Heart right ventricle (tissue), 16 donors: Measurements from ENCODE around the gene THBS1. TPM values are rescaled to one million over a fixed set of nuclear protein-coding genes. Genes with fewer than 3 reads are reported as not detected.
A peak's percentile ranks its signal among the peaks of the same experiment; 100 is the strongest.

ENCODE experiments used
- ATAC-seq, 8 donors: fragments of 200-7000 bp; cut with Tn5 transposase; one replicate each; pipeline ENCODE4 v1.9.1; 2020; ENCODE audit warnings: mild to moderate bottlenecking in 8 of 8, moderate library complexity in 8 of 8, moderate number of reproducible peaks in 1 of 8
- DNase-seq, 2 donors: peaks; one replicate each; pipeline ENCODE4 v3.0.0-alpha.2; 2020
- H3K27ac ChIP-seq, 10 donors: fragments of 200-600 bp; sonication (generic) in 2 of 10; one replicate each; pipeline versions ENCODE4 v1.5.0 to v1.8.0; 2020 to 2022; ENCODE audit warnings: mild to moderate bottlenecking in 3 of 10
- H3K27me3 ChIP-seq, 7 donors: fragments of 200-600 bp; one replicate each; pipeline ENCODE4 v1.8.0; 2021 to 2022; ENCODE audit warnings: mild to moderate bottlenecking in 2 of 7
- H3K36me3 ChIP-seq, 9 donors: fragments of 200-600 bp; sonication (generic) in 1 of 9; one replicate each; pipeline versions ENCODE4 v1.5.0 to v1.8.0; 2020 to 2022; ENCODE audit warnings: mild to moderate bottlenecking in 2 of 9
- H3K4me1 ChIP-seq, 9 donors: fragments of 200-600 bp; sonication (generic) in 1 of 9; one replicate each; pipeline versions ENCODE4 v1.5.0 to v1.8.0; 2020 to 2022; ENCODE audit warnings: mild to moderate bottlenecking in 4 of 9
- H3K4me3 ChIP-seq, 10 donors: fragments of 200-600 bp; sonication (generic) in 2 of 10; one replicate each; pipeline versions ENCODE4 v1.5.0 to v1.8.0; 2020 to 2022; ENCODE audit warnings: mild to moderate bottlenecking in 7 of 10, moderate library complexity in 2 of 10
- H3K9me3 ChIP-seq, 11 donors: fragments of 200-600 bp in 10 of 11; sonication (generic) in 2 of 11; one replicate each; pipeline versions ENCODE4 v1.5.0 to v1.8.0; 2013 to 2022; ENCODE audit warnings: mild to moderate bottlenecking in 2 of 11, control low read depth in 1 of 11, moderate library complexity in 1 of 11
- CTCF ChIP-seq, 9 donors: fragments of 200-600 bp; sonication (generic) in 2 of 9; IDR thresholded peaks; one replicate each; pipeline versions ENCODE4 v1.5.0 to v1.8.0; 2021 to 2022; ENCODE audit warnings: antibody characterized with exemption in 9 of 9, mild to moderate bottlenecking in 5 of 9, moderate library complexity in 1 of 9
- WGBS, 2 donors: extraction: QIAGEN DNeasy Blood & Tissue Kit; methylation state at CpG; one replicate each; pipeline ENCODE4 v1.1.7; 2013; ENCODE audit warnings: inconsistent platforms in 1 of 2; 5-methylcytosine and 5-hydroxymethylcytosine counted together
- intact Hi-C, 10 donors: fragments of 100-400 bp; cut with DNase I; formaldehyde crosslinking; loops; one replicate each; pipeline versions ENCODE4 v1.11.1 to v1.14.2; 2022
- polyA plus RNA-seq, 2 donors: library from polyadenylated mRNA; stranded (reverse); fragments of 200-250 nt; gene quantifications; one replicate each; pipeline ENCODE4 v1.2.3, GENCODE V29; 2013
- total RNA-seq, 10 donors: library from RNA; stranded (reverse); fragmentation: NEBNext Ultra II Directional in 3 of 10; extraction: Animal tissue kit (Norgen Biotek cat#: 25700) in 3 of 10; gene quantifications; one replicate each; pipeline versions ENCODE4 v1.2.1 to v1.2.4, GENCODE V29; 2021 to 2023
- donor health status: Arrhythmogenic right ventricular cardiomyopathy.
- donor health status: ischemic (EF 13 %, LVEDD 7.1; RV severe dilation, severe dysfunction).
- donor health status: healthy with polysubstance abuse.
- donor health status: DM: no; HTN: yes; CAD: no.
- donor health status: DM: no; HTN: no; CAD: no.
- donor health status: ischemic (EF 25% LVEDD 6.9; RV normal size, moderate dysfunction).
- donor health status: ischemic (EF 25% LVEDD 5.7; RV mildly dilated, moderate dysfunction).
- donor health status: healthy.
- donor health status: DM: yes; HTN: yes; CAD: no.
- donor health status: Ischemic cardiomyopathy.
- donor health status: ischemic (EF 35%, LVEDD 5.7; RV mildly dilated, moderate dysfunction).
- donor health status: nonischemic (EF 11% LVEDD 7.7; RV severe dilation, severe dysfunction).
- donor health status: DM: yes; HTN: yes; CAD: no.
- donor health status: PGD.
- donor health status: ischemic (EF 29% LVEDD 5.4; RV normal size, mild dysfunction).
- donor health status: nonischemic (EF 23%, LVEDD 6.1; RV moderate dilation, normal function).

The THBS1 gene
- total and polyA plus RNA-seq, 12 donors: 12.9 to 1,109 (median 102) TPM

GRCh38 chr15:39539466-39539865 is 41.4 kb upstream of the THBS1 start:
- DNase-seq (no peak), ATAC-seq (no peak)
- H3K27me3 ChIP-seq: no peaks in the 10 kb centered on the region
- intact Hi-C loops: no loop called here
- H3K36me3 ChIP-seq: no peaks in the 10 kb centered on the region
- H3K4me3 ChIP-seq: no peak overlapping the region
- no peak for TF ChIP-seq CTCF (IDR thresholded peaks at IDR 0.05)
- WGBS, 2 donors: 90 to 96% methylated on average over 2 of the region's 2 CpGs
- peak overlapping the region in 2 of 10 donors; percentile 7 to 29 for H3K27ac ChIP-seq
- H3K4me1 ChIP-seq: peaks cover 0 to 7% (median 0%) of the 10 kb centered on the region in 9 donors
- peaks cover 0 to 4% (median 0%) of the 10 kb centered on the region in 11 donors for H3K9me3 ChIP-seq

GRCh38 chr15:39539973-39540558 is 40.8 kb upstream of the THBS1 start:
- Histone ChIP-seq H3K27me3 (no peaks in the 10 kb centered on the region), H3K4me1 (peaks cover 0 to 7% (median 0%) of the 10 kb centered on the region in 9 donors), H3K9me3 (peaks cover 0 to 10% (median 0%) of the 10 kb centered on the region in 11 donors), H3K4me3 (no peak overlapping the region), H3K27ac (peak overlapping the region in 2 of 10 donors; percentile 7 to 29), H3K36me3 (no peaks in the 10 kb centered on the region)
- TF ChIP-seq CTCF (IDR thresholded peaks at IDR 0.05): no peak
- WGBS, 2 donors: 80 to 94% methylated on average over 3 of the region's 3 CpGs
- intact Hi-C loops: no loop called here
- ATAC-seq (no peak), DNase-seq (no peak)

GRCh38 chr15:39542385-39543065 is 38.4 kb upstream of the THBS1 start:
- Histone ChIP-seq H3K27me3 (no peaks in the 10 kb centered on the region), H3K9me3 (peaks cover 0 to 23% (median 3%) of the 10 kb centered on the region in 11 donors), H3K4me1 (peaks cover 0 to 7% (median 0%) of the 10 kb centered on the region in 9 donors), H3K27ac (no peak overlapping the region), H3K36me3 (no peaks in the 10 kb centered on the region), H3K4me3 (no peak overlapping the region)
- WGBS, 2 donors: 93 to 94% methylated on average over 4 of the region's 4 CpGs
- ATAC-seq (no peak), DNase-seq (no peak)
- TF ChIP-seq CTCF (IDR thresholded peaks at IDR 0.05): no peak
- intact Hi-C loops: no loop called here

- Histone ChIP-seq H3K4me3 (no peak overlapping the region), H3K9me3 (peaks cover 0 to 23% (median 5%) of the 10 kb centered on the region in 11 donors), H3K36me3 (no peaks in the 10 kb centered on the region), H3K4me1 (peaks cover 0 to 7% (median 0%) of the 10 kb centered on the region in 9 donors), H3K27ac (no peak overlapping the region), H3K27me3 (no peaks in the 10 kb centered on the region)
- DNase-seq: no peak
- no peak for TF ChIP-seq CTCF (IDR thresholded peaks at IDR 0.05)
- WGBS, 2 donors: 21 to 39% methylated on average over 1 of the region's 1 CpG
- ATAC-seq: no peak
- intact Hi-C loops: no loop called here
Measured at GRCh38 chr15:39543651-39544050, 37.2 kb upstream of the THBS1 start.
